WTC11 (cell line): ENCODE results near the gene COG1. TPM values are rescaled to one million over a fixed set of nuclear protein-coding genes. Genes with fewer than 3 reads are reported as not detected.

ENCODE experiments used
- ATAC-seq: fragments of 200-7000 bp; cut with Tn5 transposase; 2 replicates; pipeline ENCODE4 v1.10.0; 2021; ENCODE audit warnings: mild to moderate bottlenecking, moderate library complexity
- CTCF ChIA-PET: fragments of 300-600 bp; sonication (Branson Sonifier 250); formaldehyde crosslinking; loops from one replicate; lab custom pipeline; 2021; ENCODE audit warnings: antibody characterized with exemption; lab: Charles Lee
- POLR2A ChIA-PET: fragments of 350-600 bp; sonication (Branson Sonifier 250); formaldehyde crosslinking; loops from one replicate; lab custom pipeline; 2021; ENCODE audit warnings: antibody characterized with exemption; lab: Charles Lee
- DNase-seq: peaks from one replicate; pipeline ENCODE4 v3.0.0; 2021; ENCODE audit warnings: low spot score
- H3K27ac Mint-ChIP-seq: 2 replicates; pipeline ENCODE4 v1.8.0; 2021; ENCODE audit warnings: mixed read lengths
- H3K27me3 Mint-ChIP-seq: 2 replicates; pipeline ENCODE4 v1.8.0; 2021; ENCODE audit warnings: low read depth, mild to moderate bottlenecking, moderate library complexity, mixed read lengths
- H3K36me3 Mint-ChIP-seq: 2 replicates; pipeline ENCODE4 v1.8.0; 2021; ENCODE audit warnings: mixed read lengths
- H3K4me1 Mint-ChIP-seq: 2 replicates; pipeline ENCODE4 v1.8.0; 2022; ENCODE audit warnings: mixed read lengths
- H3K4me3 Mint-ChIP-seq: 2 replicates; pipeline ENCODE4 v1.8.0; 2021; ENCODE audit warnings: mild to moderate bottlenecking, moderate library complexity, mixed read lengths
- H3K9me3 Mint-ChIP-seq: 2 replicates; pipeline ENCODE4 v1.8.0; 2021; ENCODE audit warnings: mixed read lengths
- CBFB ChIP-seq: sonication (generic); formaldehyde crosslinking; IDR thresholded peaks from 2 replicates; pipeline ENCODE4 v1.8.1; 2022; ENCODE audit warnings: mild to moderate bottlenecking, low read depth, missing genetic modification reagents
- SMAD4 ChIP-seq: sonication (generic); formaldehyde crosslinking; IDR thresholded peaks from 2 replicates; pipeline ENCODE4 v1.8.0; 2022; ENCODE audit warnings: mild to moderate bottlenecking, missing genetic modification reagents
- SOX15 ChIP-seq: fragments of 250-450 bp; sonication (Bioruptor Pico); IDR thresholded peaks from 2 replicates; pipeline ENCODE4 v1.9.0; 2021; ENCODE audit warnings: mild to moderate bottlenecking
- SP1 ChIP-seq: sonication (generic); formaldehyde crosslinking; conservative IDR thresholded peaks from 2 replicates; pipeline ENCODE4 v1.8.1; 2022; ENCODE audit warnings: missing genetic modification reagents
- TCF7 ChIP-seq: sonication (generic); formaldehyde crosslinking; IDR thresholded peaks from 2 replicates; pipeline ENCODE4 v1.8.0; 2022; ENCODE audit warnings: mild to moderate bottlenecking, low read depth, missing genetic modification reagents, moderate library complexity
- TEAD4 ChIP-seq: sonication (generic); formaldehyde crosslinking; IDR thresholded peaks from 2 replicates; pipeline ENCODE4 v1.8.0; 2022; ENCODE audit warnings: mild to moderate bottlenecking, missing genetic modification reagents
- TP53 ChIP-seq: sonication (generic); formaldehyde crosslinking; IDR thresholded peaks from 2 replicates; pipeline ENCODE4 v1.8.1; 2023; ENCODE audit warnings: mild to moderate bottlenecking, missing genetic modification reagents
- ZBTB21 ChIP-seq: sonication (generic); formaldehyde crosslinking; IDR thresholded peaks from 2 replicates; pipeline ENCODE4 v1.8.1; 2023; ENCODE audit warnings: mild to moderate bottlenecking, missing genetic modification reagents, borderline replicate concordance
- ZNF138 ChIP-seq: sonication (generic); formaldehyde crosslinking; conservative IDR thresholded peaks from 2 replicates; pipeline ENCODE4 v1.8.1; 2022; ENCODE audit warnings: mild to moderate bottlenecking, moderate library complexity, missing genetic modification reagents
- ZNF232 ChIP-seq: sonication (generic); formaldehyde crosslinking; IDR thresholded peaks from 2 replicates; pipeline ENCODE4 v1.8.0; 2022; ENCODE audit warnings: mild to moderate bottlenecking, missing genetic modification reagents
- ZNF263 ChIP-seq: sonication (generic); formaldehyde crosslinking; IDR thresholded peaks from 2 replicates; pipeline ENCODE4 v1.8.1; 2022; ENCODE audit warnings: low read depth, mild to moderate bottlenecking, moderate library complexity, missing genetic modification reagents
- ZNF317 ChIP-seq: sonication (generic); formaldehyde crosslinking; IDR thresholded peaks from 2 replicates; pipeline ENCODE4 v1.8.1; 2023; ENCODE audit warnings: low read depth, mild to moderate bottlenecking, moderate library complexity, missing genetic modification reagents, borderline replicate concordance
- ZNF416 ChIP-seq: fragments of 250-450 bp; sonication (Bioruptor Pico); IDR thresholded peaks from 2 replicates; pipeline ENCODE4 v1.9.0; 2021; ENCODE audit warnings: mild to moderate bottlenecking, inconsistent platforms
- total RNA-seq: library from RNA; stranded (reverse); gene quantifications from 3 replicates; pipeline ENCODE4 v1.2.3, GENCODE V29; 2021
- TF ChIP-seq, protein P1 (sequence below): fragments of 250-450 bp; sonication (Bioruptor Pico); IDR thresholded peaks from 2 replicates; pipeline ENCODE4 v2.1.2; 2022; ENCODE audit warnings: mild to moderate bottlenecking, moderate library complexity
- TF ChIP-seq, protein P2 (sequence below): fragments of 250-450 bp; sonication (Bioruptor Pico); IDR thresholded peaks from 2 replicates; pipeline ENCODE4 v1.9.0; 2021; ENCODE audit warnings: moderate library complexity, mild to moderate bottlenecking, inconsistent platforms, borderline replicate concordance
- TF ChIP-seq, protein P3 (sequence below): sonication (generic); formaldehyde crosslinking; IDR thresholded peaks from 2 replicates; pipeline ENCODE4 v1.8.1; 2022; ENCODE audit warnings: low read depth, mild to moderate bottlenecking, moderate library complexity, missing genetic modification reagents, borderline replicate concordance
- TF ChIP-seq, protein P4 (sequence below): sonication (generic); formaldehyde crosslinking; IDR thresholded peaks from 2 replicates; pipeline ENCODE4 v1.8.1; 2022; ENCODE audit warnings: missing genetic modification reagents, borderline replicate concordance
- TF ChIP-seq, protein P5 (sequence below): sonication (generic); formaldehyde crosslinking; IDR thresholded peaks from 2 replicates; pipeline ENCODE4 v1.8.0; 2022; ENCODE audit warnings: mild to moderate bottlenecking, missing genetic modification reagents
- TF ChIP-seq, protein P6 (sequence below): sonication (generic); formaldehyde crosslinking; conservative IDR thresholded peaks from 2 replicates; pipeline ENCODE4 v1.8.1; 2022; ENCODE audit warnings: mild to moderate bottlenecking, missing genetic modification reagents

The COG1 gene
- total RNA-seq, 1 experiment from 2014 or later = 22.6 TPM

DNA sequence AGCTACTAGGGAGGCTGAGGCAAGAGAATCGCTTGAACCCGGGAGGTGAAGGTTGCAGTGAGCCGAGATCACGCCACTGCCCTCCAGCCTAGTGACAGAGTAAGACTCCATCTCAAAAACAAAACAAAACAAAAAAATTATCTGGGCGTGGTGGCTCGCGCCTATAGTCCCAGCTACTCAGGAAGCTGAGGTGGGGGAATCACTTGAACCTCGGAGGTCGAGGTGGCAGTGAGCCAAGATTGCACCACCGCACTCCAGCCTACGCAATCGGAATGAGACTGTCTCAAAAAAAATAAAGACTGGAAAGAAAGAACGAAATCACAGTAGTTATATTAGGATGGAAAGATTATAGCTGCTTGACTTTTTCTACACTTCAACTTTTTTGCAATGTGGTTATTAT lies 18.9 kb downstream of the COG1 start (continued):
- TF ChIP-seq, protein P1, sequence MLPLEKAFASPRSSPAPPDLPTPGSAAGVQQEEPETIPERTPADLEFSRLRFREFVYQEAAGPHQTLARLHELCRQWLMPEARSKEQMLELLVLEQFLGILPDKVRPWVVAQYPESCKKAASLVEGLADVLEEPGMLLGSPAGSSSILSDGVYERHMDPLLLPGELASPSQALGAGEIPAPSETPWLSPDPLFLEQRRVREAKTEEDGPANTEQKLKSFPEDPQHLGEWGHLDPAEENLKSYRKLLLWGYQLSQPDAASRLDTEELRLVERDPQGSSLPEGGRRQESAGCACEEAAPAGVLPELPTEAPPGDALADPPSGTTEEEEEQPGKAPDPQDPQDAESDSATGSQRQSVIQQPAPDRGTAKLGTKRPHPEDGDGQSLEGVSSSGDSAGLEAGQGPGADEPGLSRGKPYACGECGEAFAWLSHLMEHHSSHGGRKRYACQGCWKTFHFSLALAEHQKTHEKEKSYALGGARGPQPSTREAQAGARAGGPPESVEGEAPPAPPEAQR (CRISPR knock-in tag) = no peak
- TF ChIP-seq SP1 (no peak), ZNF138 (CRISPR knock-in tag) (no peak), ZBTB21 (CRISPR knock-in tag) (no peak), CBFB (CRISPR knock-in tag) (no peak), TEAD4 (CRISPR knock-in tag) (no peak), ZNF317 (CRISPR knock-in tag) (no peak), TP53 (no peak)
- TF ChIP-seq, protein P2, sequence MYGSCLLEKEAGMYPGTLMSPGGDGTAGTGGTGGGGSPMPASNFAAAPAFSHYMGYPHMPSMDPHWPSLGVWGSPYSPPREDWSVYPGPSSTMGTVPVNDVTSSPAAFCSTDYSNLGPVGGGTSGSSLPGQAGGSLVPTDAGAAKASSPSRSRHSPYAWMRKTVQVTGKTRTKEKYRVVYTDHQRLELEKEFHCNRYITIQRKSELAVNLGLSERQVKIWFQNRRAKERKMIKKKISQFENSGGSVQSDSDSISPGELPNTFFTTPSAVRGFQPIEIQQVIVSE (CRISPR knock-in tag) = no peak
- TF ChIP-seq, protein P3, sequence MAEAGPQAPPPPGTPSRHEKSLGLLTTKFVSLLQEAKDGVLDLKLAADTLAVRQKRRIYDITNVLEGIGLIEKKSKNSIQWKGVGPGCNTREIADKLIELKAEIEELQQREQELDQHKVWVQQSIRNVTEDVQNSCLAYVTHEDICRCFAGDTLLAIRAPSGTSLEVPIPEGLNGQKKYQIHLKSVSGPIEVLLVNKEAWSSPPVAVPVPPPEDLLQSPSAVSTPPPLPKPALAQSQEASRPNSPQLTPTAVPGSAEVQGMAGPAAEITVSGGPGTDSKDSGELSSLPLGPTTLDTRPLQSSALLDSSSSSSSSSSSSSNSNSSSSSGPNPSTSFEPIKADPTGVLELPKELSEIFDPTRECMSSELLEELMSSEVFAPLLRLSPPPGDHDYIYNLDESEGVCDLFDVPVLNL (CRISPR knock-in tag) = no peak
- TF ChIP-seq, protein P4, sequence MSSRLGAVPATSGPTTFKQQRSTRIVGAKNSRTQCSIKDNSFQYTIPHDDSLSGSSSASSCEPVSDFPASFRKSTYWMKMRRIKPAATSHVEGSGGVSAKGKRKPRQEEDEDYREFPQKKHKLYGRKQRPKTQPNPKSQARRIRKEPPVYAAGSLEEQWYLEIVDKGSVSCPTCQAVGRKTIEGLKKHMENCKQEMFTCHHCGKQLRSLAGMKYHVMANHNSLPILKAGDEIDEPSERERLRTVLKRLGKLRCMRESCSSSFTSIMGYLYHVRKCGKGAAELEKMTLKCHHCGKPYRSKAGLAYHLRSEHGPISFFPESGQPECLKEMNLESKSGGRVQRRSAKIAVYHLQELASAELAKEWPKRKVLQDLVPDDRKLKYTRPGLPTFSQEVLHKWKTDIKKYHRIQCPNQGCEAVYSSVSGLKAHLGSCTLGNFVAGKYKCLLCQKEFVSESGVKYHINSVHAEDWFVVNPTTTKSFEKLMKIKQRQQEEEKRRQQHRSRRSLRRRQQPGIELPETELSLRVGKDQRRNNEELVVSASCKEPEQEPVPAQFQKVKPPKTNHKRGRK (CRISPR knock-in tag) = no peak

DNA sequence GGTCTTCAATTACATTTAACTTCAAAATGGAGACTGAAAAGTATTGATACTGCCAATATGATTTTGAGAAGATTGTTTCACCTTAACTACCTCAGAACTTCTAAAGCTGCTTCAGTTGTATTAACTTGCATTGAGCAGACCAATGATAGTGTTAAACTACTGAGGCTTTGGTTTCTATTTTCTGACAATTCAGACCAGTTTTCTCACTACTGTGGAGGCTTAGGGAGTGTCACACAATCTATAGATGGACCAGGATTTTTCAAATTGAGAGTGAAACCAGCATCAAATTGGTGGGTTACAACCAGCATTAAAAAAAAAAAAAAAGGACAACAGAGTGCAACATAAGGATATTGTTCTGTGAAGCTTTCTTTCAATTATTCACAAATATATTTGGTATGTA lies 21.2 kb downstream of the COG1 start:
- no peaks in the 10 kb centered on the region for H3K27me3 Mint-ChIP-seq
- no peak overlapping the region; the same call in 1 of the 2 replicates for H3K27ac Mint-ChIP-seq
- DNase-seq = no peak
- CTCF ChIA-PET = no interaction called here
- H3K9me3 Mint-ChIP-seq = no peaks in the 10 kb centered on the region
- no peak for TF ChIP-seq ZNF232 (CRISPR knock-in tag)
- TF ChIP-seq SMAD4 (CRISPR knock-in tag) = no peak
- TF ChIP-seq, protein P5, sequence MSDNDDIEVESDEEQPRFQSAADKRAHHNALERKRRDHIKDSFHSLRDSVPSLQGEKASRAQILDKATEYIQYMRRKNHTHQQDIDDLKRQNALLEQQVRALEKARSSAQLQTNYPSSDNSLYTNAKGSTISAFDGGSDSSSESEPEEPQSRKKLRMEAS (CRISPR knock-in tag) = no peak
- TF ChIP-seq ZNF263 (CRISPR knock-in tag) = no peak
- no peak for TF ChIP-seq ZNF416
- no peak for TF ChIP-seq TEAD4 (CRISPR knock-in tag)
- TF ChIP-seq SOX15 = no peak
- TF ChIP-seq, all 79 proteins: peak for 0
- Mint-ChIP-seq H3K4me1 (peaks cover 16% of the 10 kb centered on the region), H3K4me3 (no peak overlapping the region), H3K36me3 (peaks cover 18% of the 10 kb centered on the region)
- POLR2A ChIA-PET = interaction anchor here (0.5 kb wide), 1 partner anchor 20 kb away, joined by 3 read pairs; no protein-coding TSS in a partner anchor
- no peak for ATAC-seq

DNA sequence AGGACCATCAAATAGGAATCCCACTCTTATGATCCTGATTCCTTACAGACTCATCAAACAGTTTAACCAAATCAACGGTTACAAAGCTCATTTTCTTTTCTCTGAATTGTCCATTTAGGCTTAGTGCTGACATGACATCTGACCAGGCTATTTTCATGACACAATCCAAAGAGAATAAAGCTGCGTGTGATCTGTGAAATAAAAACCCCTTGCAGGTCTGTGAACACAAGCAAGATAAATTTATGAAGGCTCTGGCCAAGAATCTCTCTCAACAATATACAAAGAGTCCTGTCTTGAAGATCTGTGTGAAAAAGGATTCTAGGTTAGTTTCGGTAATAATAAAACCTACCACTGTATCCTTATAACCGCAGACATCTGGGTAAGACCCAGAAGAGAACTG lies 22.0 kb downstream of the COG1 start:
- no peak for DNase-seq
- CTCF ChIA-PET = interaction anchor here (1.0 to 3.4 kb wide), 4 partner anchors 13 to 98 kb away, joined by 3 to 18 read pairs (median 9); a partner anchor contains a TSS
- peaks cover 16% of the 10 kb centered on the region for H3K4me1 Mint-ChIP-seq
- peaks cover 18% of the 10 kb centered on the region for H3K36me3 Mint-ChIP-seq
- no peak overlapping the region for H3K4me3 Mint-ChIP-seq
- no peak overlapping the region for H3K27ac Mint-ChIP-seq
- ATAC-seq = no peak
- H3K27me3 Mint-ChIP-seq = no peaks in the 10 kb centered on the region
- no peaks in the 10 kb centered on the region for H3K9me3 Mint-ChIP-seq
- TF ChIP-seq, protein P6, sequence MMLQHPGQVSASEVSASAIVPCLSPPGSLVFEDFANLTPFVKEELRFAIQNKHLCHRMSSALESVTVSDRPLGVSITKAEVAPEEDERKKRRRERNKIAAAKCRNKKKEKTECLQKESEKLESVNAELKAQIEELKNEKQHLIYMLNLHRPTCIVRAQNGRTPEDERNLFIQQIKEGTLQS (CRISPR knock-in tag) = no peak
- TF ChIP-seq TCF7 (CRISPR knock-in tag) = no peak
- POLR2A ChIA-PET = no interaction called here
